ENCODE measurements around the gene OR2K2. TPM values are rescaled to one million over a fixed set of nuclear protein-coding genes. Genes with fewer than 3 reads are reported as not detected.
"Not testable (repeated sequence)": the region's sequence is repeated elsewhere in the genome, so short reads cannot be mapped to it uniquely, and the experiment has no call there.

OR2K2 gene
- polyA plus RNA-seq, 4 donors: not detected

DNA sequence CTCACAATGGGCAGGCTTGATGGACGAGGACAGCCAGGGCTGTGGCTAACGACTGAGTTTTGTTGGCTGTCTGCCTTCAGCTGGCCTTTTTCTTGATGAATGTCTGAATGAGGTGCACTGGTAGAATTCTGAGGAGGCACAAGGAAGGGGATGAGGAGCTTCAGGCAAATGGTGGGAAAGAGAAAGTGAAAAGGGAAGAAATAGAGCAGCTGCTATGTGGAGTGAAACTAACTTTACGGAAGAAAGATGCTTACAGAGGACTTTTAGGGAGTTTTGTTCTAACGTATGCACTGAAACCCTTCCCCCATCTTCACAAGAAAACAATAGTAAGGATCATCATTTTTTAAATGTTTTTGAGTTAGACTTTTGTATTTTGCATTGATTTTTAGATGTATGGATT lies 45.3 kb downstream of the OR2K2 start:
- Histone ChIP-seq H3K27ac (ENCODE audit: low read depth in 1 of 3, low read length in 2 of 3) (peak overlapping the region in 1 of 3 donors; percentile 15), H3K36me3 (ENCODE audit: control insufficient read depth in 3 of 3, insufficient read depth in 2 of 3, low read depth in 1 of 3, low read length in 3 of 3) (no peaks in the 10 kb centered on the region), H3K4me3 (ENCODE audit: low read depth in 1 of 3, low read length in 3 of 3) (no peak overlapping the region), H3K4me1 (ENCODE audit: control insufficient read depth in 3 of 3, insufficient read depth in 2 of 3, low read depth in 1 of 3, low read length in 2 of 3) (no peaks in the 10 kb centered on the region), H3K9me3 (ENCODE audit: control insufficient read depth in 2 of 2, insufficient read depth in 1 of 2, low read depth in 1 of 2, low read length in 1 of 2) (no peaks in the 10 kb centered on the region), H3K27me3 (ENCODE audit: control insufficient read depth in 3 of 3, insufficient read depth in 3 of 3, low read length in 3 of 3) (no peaks in the 10 kb centered on the region)
- DNase-seq: no peak
- no peak for FAIRE-seq
- WGBS, 3 donors: 65 to 79% (median 68%) methylated on average over 4 of the region's 4 CpGs

DNA sequence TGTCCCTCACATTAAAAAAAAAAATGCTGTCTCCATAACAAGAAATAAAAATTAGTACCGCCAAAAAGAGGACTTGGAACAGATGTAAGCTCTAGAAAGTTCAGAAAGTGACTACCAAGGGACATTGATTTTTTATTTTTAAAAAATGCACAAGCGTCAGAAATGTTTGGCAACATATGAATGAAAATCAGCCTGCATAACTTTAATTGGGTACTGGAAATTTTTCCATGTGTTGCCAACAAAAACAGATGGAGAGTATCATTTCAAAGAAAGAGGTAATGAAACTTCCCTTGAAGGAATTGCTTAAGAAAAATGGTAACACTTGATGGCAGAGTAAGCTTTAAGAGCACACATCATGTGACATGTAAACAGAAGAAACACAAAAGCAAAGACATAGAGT lies 47.2 kb downstream of the OR2K2 start:
- WGBS, 3 donors: 57 to 88% (median 80%) methylated on average over 2 of the region's 2 CpGs
- no peaks in the 10 kb centered on the region for H3K4me1 ChIP-seq (ENCODE audit: control insufficient read depth in 3 of 3, insufficient read depth in 2 of 3, low read depth in 1 of 3, low read length in 2 of 3)
- H3K36me3 ChIP-seq (ENCODE audit: control insufficient read depth in 3 of 3, insufficient read depth in 2 of 3, low read depth in 1 of 3, low read length in 3 of 3): no peaks in the 10 kb centered on the region

DNA sequence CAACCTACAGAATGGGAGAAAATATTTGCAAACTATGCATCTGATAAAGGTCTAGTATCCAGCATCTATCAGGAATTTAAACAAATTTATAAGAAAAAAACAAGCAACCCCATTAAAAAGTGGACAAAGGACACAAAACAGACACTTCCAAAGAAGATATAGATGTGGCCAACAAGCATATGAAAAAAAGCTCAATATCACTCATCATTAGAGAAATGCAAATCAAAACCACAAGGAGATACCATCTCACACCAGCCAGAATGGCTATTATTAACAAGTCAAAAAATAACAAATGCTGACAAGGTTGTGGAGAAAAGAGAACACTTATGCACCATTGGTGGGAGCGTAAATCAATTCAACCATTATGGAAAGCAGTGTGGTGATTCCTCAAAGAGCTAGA lies 49.2 kb downstream of the OR2K2 start:
- FAIRE-seq; H3K4me3 ChIP-seq (ENCODE audit: low read depth in 1 of 3, low read length in 3 of 3); H3K36me3 ChIP-seq (ENCODE audit: control insufficient read depth in 3 of 3, insufficient read depth in 2 of 3, low read depth in 1 of 3, low read length in 3 of 3); H3K27me3 ChIP-seq (ENCODE audit: control insufficient read depth in 3 of 3, insufficient read depth in 3 of 3, low read length in 3 of 3); H3K27ac ChIP-seq (ENCODE audit: low read depth in 1 of 3, low read length in 2 of 3); H3K4me1 ChIP-seq (ENCODE audit: control insufficient read depth in 3 of 3, insufficient read depth in 2 of 3, low read depth in 1 of 3, low read length in 2 of 3); H3K9me3 ChIP-seq (ENCODE audit: control insufficient read depth in 2 of 2, insufficient read depth in 1 of 2, low read depth in 1 of 2, low read length in 1 of 2); DNase-seq: not testable (repeated sequence)
- whole genome bisulfite sequencing, 3 donors: 94 to 97% (median 94%) methylated on average over 1 of the region's 1 CpG

More for the DNA sequence above, 47.2 kb downstream of the OR2K2 start:
- no peak overlapping the region for H3K4me3 ChIP-seq (ENCODE audit: low read depth in 1 of 3, low read length in 3 of 3)
- DNase-seq (no peak), FAIRE-seq (no peak)
- H3K9me3 ChIP-seq (ENCODE audit: control insufficient read depth in 2 of 2, insufficient read depth in 1 of 2, low read depth in 1 of 2, low read length in 1 of 2): no peaks in the 10 kb centered on the region
- no peak overlapping the region for H3K27ac ChIP-seq (ENCODE audit: low read depth in 1 of 3, low read length in 2 of 3)
- no peaks in the 10 kb centered on the region for H3K27me3 ChIP-seq (ENCODE audit: control insufficient read depth in 3 of 3, insufficient read depth in 3 of 3, low read length in 3 of 3)

Other genes with a start within 250 kb of the OR2K2 start
- gene ECPAS, start 154.2 kb upstream of the OR2K2 start, polyA plus RNA-seq: 10 to 100 TPM; 24.0 to 61.7 (median 26.1) TPM
- gene ZNF483, start 195.0 kb upstream of the OR2K2 start, polyA plus RNA-seq: under 1 TPM in 2 of 4 donors, not detected in 2; 0.51 to 0.72 TPM

Data from small intestine (tissue), 7 donors.